Upper lobe of left lung (tissue), 4 donors: ENCODE measurements around the gene IPP.

Experiments
- POLR2AphosphoS5 ChIP-seq, 2 donors: sonication (generic); formaldehyde crosslinking; IDR thresholded peaks; one replicate each; pipeline ENCODE4 v1.5.1; 2017; ENCODE audit warnings: antibody characterized with exemption in 2 of 2
- TF ChIP-seq, protein P1 (sequence below), 6 experiments: fragments of 450-650 bp in 4 of 6; fragments of 200-600 bp in 2 of 6; sonication (generic) in 2 of 6; IDR thresholded peaks; one replicate each; pipeline ENCODE4 v1.5.1; 2016 to 2019; ENCODE audit warnings: antibody characterized with exemption in 6 of 6

DNA sequence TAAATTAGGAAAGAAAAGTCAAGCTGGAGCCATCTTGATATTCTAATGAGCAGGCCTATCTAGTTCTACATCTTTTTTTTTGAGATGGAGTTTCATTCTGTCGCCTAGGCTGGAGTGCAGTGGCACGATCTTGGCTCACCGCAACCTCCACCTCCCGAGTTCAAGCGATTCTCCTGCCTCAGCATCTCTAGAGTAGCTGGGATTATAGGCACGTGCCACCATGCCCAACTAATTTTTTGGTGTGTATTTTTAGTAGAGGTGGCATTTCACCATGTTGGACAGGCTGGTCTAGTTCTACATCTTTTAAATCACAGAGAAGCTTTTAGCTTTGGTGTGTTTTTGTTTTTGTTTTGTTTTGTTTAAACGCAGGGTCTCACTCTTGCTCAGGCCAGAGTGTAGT, 55.6 kb downstream of the IPP start:
- TF ChIP-seq, protein P1, sequence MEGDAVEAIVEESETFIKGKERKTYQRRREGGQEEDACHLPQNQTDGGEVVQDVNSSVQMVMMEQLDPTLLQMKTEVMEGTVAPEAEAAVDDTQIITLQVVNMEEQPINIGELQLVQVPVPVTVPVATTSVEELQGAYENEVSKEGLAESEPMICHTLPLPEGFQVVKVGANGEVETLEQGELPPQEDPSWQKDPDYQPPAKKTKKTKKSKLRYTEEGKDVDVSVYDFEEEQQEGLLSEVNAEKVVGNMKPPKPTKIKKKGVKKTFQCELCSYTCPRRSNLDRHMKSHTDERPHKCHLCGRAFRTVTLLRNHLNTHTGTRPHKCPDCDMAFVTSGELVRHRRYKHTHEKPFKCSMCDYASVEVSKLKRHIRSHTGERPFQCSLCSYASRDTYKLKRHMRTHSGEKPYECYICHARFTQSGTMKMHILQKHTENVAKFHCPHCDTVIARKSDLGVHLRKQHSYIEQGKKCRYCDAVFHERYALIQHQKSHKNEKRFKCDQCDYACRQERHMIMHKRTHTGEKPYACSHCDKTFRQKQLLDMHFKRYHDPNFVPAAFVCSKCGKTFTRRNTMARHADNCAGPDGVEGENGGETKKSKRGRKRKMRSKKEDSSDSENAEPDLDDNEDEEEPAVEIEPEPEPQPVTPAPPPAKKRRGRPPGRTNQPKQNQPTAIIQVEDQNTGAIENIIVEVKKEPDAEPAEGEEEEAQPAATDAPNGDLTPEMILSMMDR (IDR thresholded peaks at IDR 0.05), result no peak
- no peak for TF ChIP-seq POLR2AphosphoS5 (IDR thresholded peaks at IDR 0.05)
